PC-3 (cell line): ENCODE results near the gene TRIP12.
"Not testable (repeated sequence)": the region's sequence is repeated elsewhere in the genome, so short reads cannot be mapped to it uniquely, and the experiment has no call there.

Experiments used
- CTCF ChIP-seq: fragments of 300-600 bp; sonication (generic); conservative IDR thresholded peaks from 2 replicates; pipeline ENCODE4 v1.5.1; 2017; ENCODE audit warnings: antibody characterized with exemption, low read depth, mild to moderate bottlenecking, low read length
- EZH2 ChIP-seq: fragments of 300-600 bp; sonication (generic); IDR thresholded peaks from one replicate; pipeline ENCODE4 v1.6.1; 2017; ENCODE audit warnings: antibody characterized with exemption, mild to moderate bottlenecking, low read length; ENCODE audit not compliant: unreplicated experiment
- EZH2phosphoT487 ChIP-seq: fragments of 300-600 bp; sonication (generic); IDR thresholded peaks from 2 replicates; pipeline ENCODE4 v1.6.1; 2018; ENCODE audit warnings: mild to moderate bottlenecking, antibody characterized with exemption, low read length, borderline replicate concordance

GRCh38 chr2:229850355-229851275 is 71.2 kb downstream of the TRIP12 start:
- TF ChIP-seq CTCF, EZH2, EZH2phosphoT487: not testable (repeated sequence)
